ENCODE results near the gene IL4R.

IL4R gene

GRCh38 chr16:27303256-27304100 is 10.3 kb upstream of the IL4R start:
- Histone ChIP-seq H3K27ac (ENCODE audit: low read depth in 2 of 2, low read length in 2 of 2) (no peak overlapping the region), H3K36me3 (ENCODE audit: control insufficient read depth in 2 of 2, insufficient read depth in 2 of 2, low read length in 2 of 2) (no peaks in the 10 kb centered on the region), H3K4me1 (ENCODE audit: control insufficient read depth in 2 of 2, insufficient read depth in 2 of 2, low read length in 2 of 2) (no peaks in the 10 kb centered on the region), H3K9ac (ENCODE audit: low read depth in 1 of 2, low read length in 2 of 2) (no peak overlapping the region), H3K9me3 (ENCODE audit: control insufficient read depth in 2 of 2, low read length in 2 of 2) (no peaks in the 10 kb centered on the region), H3K4me3 (ENCODE audit: low read length in 2 of 2) (no peak overlapping the region), H3K27me3 (ENCODE audit: control insufficient read depth in 2 of 2, insufficient read depth in 2 of 2, low read length in 2 of 2) (no peaks in the 10 kb centered on the region)

DNA sequence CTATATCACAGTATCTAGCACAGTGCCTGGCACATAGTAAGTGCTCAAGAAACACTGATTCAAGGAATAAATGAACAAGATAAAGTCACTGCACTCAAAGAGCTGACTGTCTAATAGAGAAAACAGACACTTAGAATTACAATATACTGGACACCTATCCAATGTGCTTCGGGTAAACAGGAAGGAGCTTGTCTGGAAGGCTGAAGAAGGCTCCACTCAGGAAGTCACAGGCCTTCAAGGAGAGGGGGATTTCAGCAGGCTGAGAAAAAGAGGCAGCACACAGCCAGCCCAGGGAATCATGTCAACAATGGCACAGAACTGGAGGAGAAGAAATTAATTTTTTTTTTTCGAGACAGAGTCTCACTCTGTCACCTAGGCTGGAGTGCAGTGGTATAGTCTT is 9.7 kb upstream of the IL4R start:
- no peaks in the 10 kb centered on the region for H3K4me1 ChIP-seq (ENCODE audit: control insufficient read depth in 2 of 2, insufficient read depth in 2 of 2, low read length in 2 of 2)
- H3K9me3 ChIP-seq (ENCODE audit: control insufficient read depth in 2 of 2, low read length in 2 of 2) = no peaks in the 10 kb centered on the region
- no peak overlapping the region for H3K9ac ChIP-seq (ENCODE audit: low read depth in 1 of 2, low read length in 2 of 2)
- H3K27me3 ChIP-seq (ENCODE audit: control insufficient read depth in 2 of 2, insufficient read depth in 2 of 2, low read length in 2 of 2) = no peaks in the 10 kb centered on the region
- H3K36me3 ChIP-seq (ENCODE audit: control insufficient read depth in 2 of 2, insufficient read depth in 2 of 2, low read length in 2 of 2) = no peaks in the 10 kb centered on the region
- H3K27ac ChIP-seq (ENCODE audit: low read depth in 2 of 2, low read length in 2 of 2) = no peak overlapping the region
- H3K4me3 ChIP-seq (ENCODE audit: low read length in 2 of 2) = no peak overlapping the region

DNA sequence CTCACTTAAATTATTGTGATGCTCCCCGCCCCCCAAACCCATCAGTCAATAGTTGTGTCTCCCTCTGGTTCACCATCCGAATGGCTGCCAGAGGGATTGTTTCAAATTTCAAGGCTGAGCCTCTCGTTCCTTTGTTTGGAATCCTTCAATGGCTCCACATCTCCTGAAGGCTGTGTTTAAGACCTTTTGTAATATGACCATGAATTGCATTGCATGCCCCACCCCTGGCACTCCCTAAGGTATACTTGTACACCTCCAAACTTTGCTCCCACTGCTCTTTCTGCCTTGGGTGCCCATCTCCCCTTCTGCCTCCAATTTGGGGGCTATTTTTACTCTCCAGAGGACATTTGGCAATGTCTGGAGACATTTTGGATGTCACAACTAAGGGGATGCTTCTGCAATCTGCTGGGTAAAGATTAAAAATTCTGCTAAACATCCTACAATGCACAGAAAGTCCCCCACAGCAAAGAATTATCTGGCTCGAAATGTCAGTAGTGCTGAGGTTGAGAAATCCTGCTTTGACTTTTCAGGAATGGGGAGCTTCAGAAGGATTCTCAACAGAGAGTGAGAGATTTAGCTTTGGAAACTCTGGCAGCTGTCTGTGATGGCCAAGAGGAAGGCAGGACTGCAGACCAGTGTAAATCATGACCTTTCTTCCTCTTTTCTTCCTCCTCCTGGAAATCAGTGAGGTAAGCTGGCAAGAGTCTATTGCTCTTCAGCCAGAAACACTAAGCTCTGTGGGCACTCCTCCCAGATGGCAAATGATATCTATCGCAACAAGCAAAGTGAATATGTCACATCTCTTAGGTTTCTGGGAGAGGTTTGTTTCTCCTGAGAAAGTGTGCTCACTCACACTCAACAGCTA is 8.7 kb upstream of the IL4R start:
- H3K9me3 ChIP-seq (ENCODE audit: control insufficient read depth in 2 of 2, low read length in 2 of 2) = no peaks in the 10 kb centered on the region
- no peak overlapping the region for H3K9ac ChIP-seq (ENCODE audit: low read depth in 1 of 2, low read length in 2 of 2)
- H3K27me3 ChIP-seq (ENCODE audit: control insufficient read depth in 2 of 2, insufficient read depth in 2 of 2, low read length in 2 of 2) = no peaks in the 10 kb centered on the region
- H3K4me3 ChIP-seq (ENCODE audit: low read length in 2 of 2) = no peak overlapping the region
- no peaks in the 10 kb centered on the region for H3K36me3 ChIP-seq (ENCODE audit: control insufficient read depth in 2 of 2, insufficient read depth in 2 of 2, low read length in 2 of 2)
- H3K4me1 ChIP-seq (ENCODE audit: control insufficient read depth in 2 of 2, insufficient read depth in 2 of 2, low read length in 2 of 2) = no peaks in the 10 kb centered on the region
- H3K27ac ChIP-seq (ENCODE audit: low read depth in 2 of 2, low read length in 2 of 2) = no peak overlapping the region

DNA sequence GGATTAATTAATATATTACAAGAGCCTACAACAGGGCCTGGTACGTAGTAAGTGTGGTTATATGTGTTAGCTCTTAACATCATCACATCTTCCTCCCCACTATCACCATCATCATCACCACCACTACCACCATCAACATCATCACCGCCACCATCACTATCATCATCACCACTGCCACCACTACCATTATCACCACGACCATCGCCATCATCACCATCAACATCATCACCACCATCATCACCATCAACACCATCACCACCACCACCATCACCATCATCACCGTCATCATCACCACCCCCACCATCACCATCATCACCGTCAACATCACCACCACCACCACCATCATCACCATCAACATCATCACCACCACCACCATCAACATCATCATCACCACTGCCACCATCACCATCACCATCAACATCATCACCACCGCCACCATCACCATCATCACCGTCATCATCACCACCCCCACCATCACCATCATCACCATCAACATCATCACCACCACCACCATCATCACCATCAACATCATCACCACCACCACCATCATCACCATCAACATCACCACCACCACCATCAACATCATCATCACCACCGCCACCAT is 7.8 kb upstream of the IL4R start:
- Histone ChIP-seq H3K9me3 (ENCODE audit: control insufficient read depth in 2 of 2, low read length in 2 of 2) (no peaks in the 10 kb centered on the region), H3K27ac (ENCODE audit: low read depth in 2 of 2, low read length in 2 of 2) (no peak overlapping the region), H3K27me3 (ENCODE audit: control insufficient read depth in 2 of 2, insufficient read depth in 2 of 2, low read length in 2 of 2) (no peaks in the 10 kb centered on the region), H3K4me1 (ENCODE audit: control insufficient read depth in 2 of 2, insufficient read depth in 2 of 2, low read length in 2 of 2) (no peaks in the 10 kb centered on the region), H3K4me3 (ENCODE audit: low read length in 2 of 2) (no peak overlapping the region), H3K9ac (ENCODE audit: low read depth in 1 of 2, low read length in 2 of 2) (no peak overlapping the region), H3K36me3 (ENCODE audit: control insufficient read depth in 2 of 2, insufficient read depth in 2 of 2, low read length in 2 of 2) (no peaks in the 10 kb centered on the region)

DNA sequence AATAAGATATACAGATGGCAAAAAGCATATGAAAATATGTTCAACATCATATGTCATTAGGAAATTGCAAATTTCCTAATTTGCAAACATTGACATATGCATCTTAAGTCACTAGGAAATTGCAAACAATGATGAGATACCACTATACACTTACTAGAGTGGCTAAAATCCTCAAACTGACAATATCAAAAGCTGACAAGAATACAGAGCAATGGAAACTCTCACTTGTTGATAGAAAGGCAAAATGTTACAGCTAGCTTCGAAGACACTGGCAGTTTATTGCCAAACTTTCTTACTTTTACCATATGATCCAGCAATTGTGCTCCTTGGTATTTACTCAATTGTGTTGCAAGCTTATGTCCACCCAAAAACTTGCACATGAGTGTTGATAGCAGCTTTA is 5.0 kb upstream of the IL4R start:
- H3K9ac ChIP-seq (ENCODE audit: low read depth in 1 of 2, low read length in 2 of 2) = no peak overlapping the region
- peaks cover 7 to 17% of the 10 kb centered on the region in 2 donors for H3K4me1 ChIP-seq (ENCODE audit: control insufficient read depth in 2 of 2, insufficient read depth in 2 of 2, low read length in 2 of 2)
- no peak overlapping the region for H3K4me3 ChIP-seq (ENCODE audit: low read length in 2 of 2)
- no peak overlapping the region for H3K27ac ChIP-seq (ENCODE audit: low read depth in 2 of 2, low read length in 2 of 2)
- no peaks in the 10 kb centered on the region for H3K27me3 ChIP-seq (ENCODE audit: control insufficient read depth in 2 of 2, insufficient read depth in 2 of 2, low read length in 2 of 2)
- no peaks in the 10 kb centered on the region for H3K9me3 ChIP-seq (ENCODE audit: control insufficient read depth in 2 of 2, low read length in 2 of 2)
- H3K36me3 ChIP-seq (ENCODE audit: control insufficient read depth in 2 of 2, insufficient read depth in 2 of 2, low read length in 2 of 2) = no peaks in the 10 kb centered on the region

DNA sequence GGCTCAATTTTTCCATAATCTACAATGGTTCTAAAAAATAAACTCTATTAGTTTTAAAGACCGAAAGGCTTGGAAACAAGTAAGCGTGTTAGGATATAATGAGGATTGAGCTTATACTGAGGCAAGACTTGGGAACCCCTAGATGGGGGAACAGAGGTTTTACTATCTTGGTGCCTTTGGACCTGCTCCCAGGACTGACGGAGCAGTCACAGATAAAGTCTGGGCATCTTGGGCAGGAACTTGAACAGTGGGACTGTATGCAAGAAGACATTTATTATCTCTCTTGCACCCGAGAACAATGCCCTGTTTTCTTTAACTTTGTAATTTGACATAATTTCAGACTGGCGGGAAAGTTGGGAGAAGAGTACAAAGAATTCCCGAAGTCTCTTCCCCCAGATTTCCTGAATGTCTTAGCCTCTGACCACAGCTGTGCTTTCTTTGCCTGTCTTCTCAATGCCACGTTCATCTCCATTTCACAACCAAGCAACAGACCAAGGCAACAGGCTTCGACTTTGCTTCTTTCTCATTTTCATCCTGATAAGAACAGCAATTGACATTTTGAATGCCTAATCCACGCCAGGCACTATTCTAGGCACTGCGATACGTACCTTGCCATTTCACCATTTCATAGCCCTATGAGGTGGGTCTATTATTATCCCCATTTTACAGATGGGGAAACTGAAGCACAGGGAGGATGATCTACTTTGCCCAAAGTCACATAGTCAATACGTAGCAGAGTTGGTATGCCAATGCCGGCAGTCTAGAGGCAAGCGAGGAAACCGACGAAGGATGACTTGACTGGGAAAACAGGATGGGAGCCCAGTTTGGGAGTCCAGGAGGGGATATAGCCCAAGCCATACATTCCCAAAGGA is 3.0 kb upstream of the IL4R start:
- H3K9me3 ChIP-seq (ENCODE audit: control insufficient read depth in 2 of 2, low read length in 2 of 2) = no peaks in the 10 kb centered on the region
- H3K36me3 ChIP-seq (ENCODE audit: control insufficient read depth in 2 of 2, insufficient read depth in 2 of 2, low read length in 2 of 2) = no peaks in the 10 kb centered on the region
- H3K27ac ChIP-seq (ENCODE audit: low read depth in 2 of 2, low read length in 2 of 2) = no peak overlapping the region
- H3K27me3 ChIP-seq (ENCODE audit: control insufficient read depth in 2 of 2, insufficient read depth in 2 of 2, low read length in 2 of 2) = no peaks in the 10 kb centered on the region
- no peak overlapping the region for H3K4me3 ChIP-seq (ENCODE audit: low read length in 2 of 2)
- peaks cover 18 to 27% of the 10 kb centered on the region in 2 donors for H3K4me1 ChIP-seq (ENCODE audit: control insufficient read depth in 2 of 2, insufficient read depth in 2 of 2, low read length in 2 of 2)
- H3K9ac ChIP-seq (ENCODE audit: low read depth in 1 of 2, low read length in 2 of 2) = no peak overlapping the region

GRCh38 chr16:27311448-27311830 is 2.3 kb upstream of the IL4R start:
- H3K4me3 ChIP-seq (ENCODE audit: low read length in 2 of 2) = no peak overlapping the region
- H3K27me3 ChIP-seq (ENCODE audit: control insufficient read depth in 2 of 2, insufficient read depth in 2 of 2, low read length in 2 of 2) = no peaks in the 10 kb centered on the region
- peaks cover 21 to 29% of the 10 kb centered on the region in 2 donors for H3K4me1 ChIP-seq (ENCODE audit: control insufficient read depth in 2 of 2, insufficient read depth in 2 of 2, low read length in 2 of 2)
- no peak overlapping the region for H3K27ac ChIP-seq (ENCODE audit: low read depth in 2 of 2, low read length in 2 of 2)
- no peak overlapping the region for H3K9ac ChIP-seq (ENCODE audit: low read depth in 1 of 2, low read length in 2 of 2)
- no peaks in the 10 kb centered on the region for H3K9me3 ChIP-seq (ENCODE audit: control insufficient read depth in 2 of 2, low read length in 2 of 2)
- no peaks in the 10 kb centered on the region for H3K36me3 ChIP-seq (ENCODE audit: control insufficient read depth in 2 of 2, insufficient read depth in 2 of 2, low read length in 2 of 2)

DNA sequence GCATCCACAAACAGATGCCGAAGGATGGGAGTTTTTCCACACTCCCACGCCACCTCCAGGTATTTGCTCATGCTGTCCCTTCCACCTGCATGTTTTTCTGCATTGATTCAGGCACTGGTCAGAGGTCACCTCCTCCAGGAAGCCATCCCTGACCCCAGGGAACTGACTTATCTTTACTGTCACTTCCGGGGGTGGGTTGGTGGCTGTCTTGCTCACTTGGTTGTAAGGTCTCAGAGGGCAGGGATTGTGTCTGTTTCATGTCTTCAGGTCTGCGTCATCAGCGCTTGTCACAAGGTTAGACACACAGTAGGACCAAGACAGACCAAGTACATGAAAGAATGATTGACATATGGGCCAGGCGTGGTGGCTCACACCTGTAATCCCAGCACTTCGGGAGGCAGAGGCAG is 1.9 kb upstream of the IL4R start:
- no peak overlapping the region for H3K4me3 ChIP-seq (ENCODE audit: low read length in 2 of 2)
- H3K9ac ChIP-seq (ENCODE audit: low read depth in 1 of 2, low read length in 2 of 2) = no peak overlapping the region
- peaks cover 23 to 34% of the 10 kb centered on the region in 2 donors for H3K4me1 ChIP-seq (ENCODE audit: control insufficient read depth in 2 of 2, insufficient read depth in 2 of 2, low read length in 2 of 2)
- H3K27me3 ChIP-seq (ENCODE audit: control insufficient read depth in 2 of 2, insufficient read depth in 2 of 2, low read length in 2 of 2) = no peaks in the 10 kb centered on the region
- H3K9me3 ChIP-seq (ENCODE audit: control insufficient read depth in 2 of 2, low read length in 2 of 2) = no peaks in the 10 kb centered on the region
- no peak overlapping the region for H3K27ac ChIP-seq (ENCODE audit: low read depth in 2 of 2, low read length in 2 of 2)
- H3K36me3 ChIP-seq (ENCODE audit: control insufficient read depth in 2 of 2, insufficient read depth in 2 of 2, low read length in 2 of 2) = no peaks in the 10 kb centered on the region

DNA sequence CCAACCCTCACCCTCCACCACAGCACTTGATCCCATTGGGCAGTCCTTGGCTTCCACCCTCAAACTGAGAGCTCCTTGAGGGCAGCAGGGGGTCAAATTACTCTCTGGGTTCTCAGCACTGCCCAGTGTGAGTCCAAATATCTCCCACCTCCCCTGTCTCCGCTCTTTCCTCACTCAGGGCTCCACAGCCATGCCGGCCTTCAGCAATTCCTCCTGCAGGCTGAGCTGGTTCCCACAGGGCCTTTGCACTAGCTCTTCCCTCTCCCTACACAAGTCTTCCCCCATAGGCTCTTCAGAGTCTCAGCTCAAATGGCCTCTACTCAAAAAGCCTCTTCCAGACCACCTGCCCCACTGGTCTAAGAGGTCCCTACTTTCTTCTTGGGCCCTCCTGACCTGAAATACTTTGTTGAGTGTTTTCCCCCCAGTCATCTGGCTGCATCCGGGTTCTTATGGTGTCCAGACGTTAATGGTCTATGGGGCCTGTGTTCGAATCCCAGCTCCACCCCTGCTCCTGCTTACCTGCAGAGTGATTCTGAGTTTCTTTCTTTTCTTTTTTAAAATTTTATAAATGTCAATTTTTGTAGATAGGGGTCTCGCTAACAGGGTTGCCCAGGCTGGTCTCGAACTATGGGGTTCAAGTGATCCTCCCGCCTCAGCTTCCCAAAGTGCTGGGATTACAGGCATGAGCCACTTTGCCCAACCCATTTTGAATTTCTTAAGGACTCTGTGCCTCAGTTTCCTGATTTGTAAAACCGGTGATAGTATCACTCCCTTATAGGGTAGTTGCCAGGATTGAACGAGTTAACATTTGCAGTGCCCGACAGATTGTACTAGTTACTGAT is 973 bp upstream of the IL4R start:
- Histone ChIP-seq H3K4me3 (ENCODE audit: low read length in 2 of 2) (peak overlapping the region; percentile 89 to 93), H3K4me1 (ENCODE audit: control insufficient read depth in 2 of 2, insufficient read depth in 2 of 2, low read length in 2 of 2) (peaks cover 28 to 34% of the 10 kb centered on the region in 2 donors), H3K9ac (ENCODE audit: low read depth in 1 of 2, low read length in 2 of 2) (peak overlapping the region; percentile 80 to 99), H3K36me3 (ENCODE audit: control insufficient read depth in 2 of 2, insufficient read depth in 2 of 2, low read length in 2 of 2) (no peaks in the 10 kb centered on the region), H3K27ac (ENCODE audit: low read depth in 2 of 2, low read length in 2 of 2) (peak overlapping the region; percentile 98), H3K9me3 (ENCODE audit: control insufficient read depth in 2 of 2, low read length in 2 of 2) (no peaks in the 10 kb centered on the region), H3K27me3 (ENCODE audit: control insufficient read depth in 2 of 2, insufficient read depth in 2 of 2, low read length in 2 of 2) (no peaks in the 10 kb centered on the region)

Measured in mucosa of rectum (tissue), 2 donors.